ENCODE measurements around the gene C16orf95.
"Not testable (repeated sequence)": the region's sequence is repeated elsewhere in the genome, so short reads cannot be mapped to it uniquely, and the experiment has no call there.

The C16orf95 gene

GRCh38 chr16:87346517-87347060, 29.4 kb upstream of the C16orf95 start:
- no peak for DNase-seq (ENCODE audit: low spot score)

DNA sequence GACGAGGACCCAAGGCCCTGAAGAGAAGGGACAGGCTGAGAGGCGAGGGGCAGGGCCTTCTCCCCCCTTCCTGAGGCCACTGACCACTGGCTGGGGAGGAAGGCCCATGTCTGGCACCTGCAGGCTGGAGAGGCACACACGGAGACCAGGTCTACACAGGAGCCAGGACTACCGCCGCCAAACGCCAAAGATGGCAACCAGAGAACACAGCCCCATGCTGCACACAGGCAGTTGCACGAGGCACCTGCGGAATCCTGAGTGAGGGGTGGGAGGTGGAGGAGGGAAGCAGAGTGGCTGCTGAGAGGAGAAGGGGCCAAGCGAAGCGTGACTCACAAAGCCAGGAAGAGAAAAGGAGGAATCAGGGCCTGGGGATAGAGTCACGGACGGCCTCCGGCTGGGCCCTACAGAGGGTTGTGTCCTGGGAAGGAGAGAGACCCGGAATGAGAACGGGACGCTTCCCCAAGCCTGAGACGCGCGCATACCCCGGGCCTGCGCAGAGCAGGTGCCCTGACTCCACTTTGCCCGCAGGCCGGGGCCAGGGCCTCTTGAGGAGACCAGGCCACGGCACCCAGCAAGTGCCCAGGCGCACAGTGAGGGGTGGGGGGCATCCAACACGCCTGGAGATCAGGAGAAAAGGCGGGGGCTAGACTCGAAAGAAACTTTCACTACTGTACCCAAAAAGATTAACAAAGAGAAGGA, 28.7 kb upstream of the C16orf95 start:
- DNase-seq (ENCODE audit: low spot score) = no peak

DNA sequence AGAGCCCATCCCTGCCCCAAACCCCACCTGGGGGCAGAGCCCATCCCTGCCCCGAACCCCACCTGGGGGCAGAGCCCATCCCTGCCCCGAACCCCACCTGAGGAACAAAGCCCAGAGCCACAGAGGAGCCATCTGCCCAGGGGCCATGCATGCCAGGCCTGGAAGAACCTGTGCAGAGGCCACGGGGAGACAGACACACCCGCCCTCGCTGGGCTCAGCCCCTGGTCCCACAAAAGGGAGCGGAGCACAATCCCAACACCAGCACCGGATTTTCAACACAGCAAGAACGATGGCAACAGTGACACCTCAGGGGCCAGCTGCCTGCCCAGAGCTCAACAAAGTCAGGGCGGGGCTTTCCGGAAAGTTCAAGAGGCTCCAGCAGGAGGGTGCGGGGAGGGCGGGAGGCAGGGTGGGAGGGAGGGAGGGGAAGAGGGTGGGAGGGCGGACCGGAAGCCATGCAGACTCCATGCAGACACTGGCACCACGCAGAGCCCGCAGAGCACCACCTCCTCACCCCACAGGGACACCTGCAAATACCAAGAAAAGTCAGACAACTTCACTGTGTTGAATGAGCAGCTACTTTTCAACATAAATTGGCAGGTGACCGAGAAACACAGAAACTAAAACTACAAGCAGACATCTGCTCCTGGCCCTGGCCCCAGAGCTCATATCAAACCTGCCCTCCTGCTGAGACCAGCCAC, 27.9 kb upstream of the C16orf95 start:
- DNase-seq (ENCODE audit: low spot score) = no peak

GRCh38 chr16:87344165-87344930, 27.2 kb upstream of the C16orf95 start:
- no peak for DNase-seq (ENCODE audit: low spot score)

GRCh38 chr16:87343753-87344050, 26.5 kb upstream of the C16orf95 start:
- DNase-seq (ENCODE audit: low spot score) = no peak

DNA sequence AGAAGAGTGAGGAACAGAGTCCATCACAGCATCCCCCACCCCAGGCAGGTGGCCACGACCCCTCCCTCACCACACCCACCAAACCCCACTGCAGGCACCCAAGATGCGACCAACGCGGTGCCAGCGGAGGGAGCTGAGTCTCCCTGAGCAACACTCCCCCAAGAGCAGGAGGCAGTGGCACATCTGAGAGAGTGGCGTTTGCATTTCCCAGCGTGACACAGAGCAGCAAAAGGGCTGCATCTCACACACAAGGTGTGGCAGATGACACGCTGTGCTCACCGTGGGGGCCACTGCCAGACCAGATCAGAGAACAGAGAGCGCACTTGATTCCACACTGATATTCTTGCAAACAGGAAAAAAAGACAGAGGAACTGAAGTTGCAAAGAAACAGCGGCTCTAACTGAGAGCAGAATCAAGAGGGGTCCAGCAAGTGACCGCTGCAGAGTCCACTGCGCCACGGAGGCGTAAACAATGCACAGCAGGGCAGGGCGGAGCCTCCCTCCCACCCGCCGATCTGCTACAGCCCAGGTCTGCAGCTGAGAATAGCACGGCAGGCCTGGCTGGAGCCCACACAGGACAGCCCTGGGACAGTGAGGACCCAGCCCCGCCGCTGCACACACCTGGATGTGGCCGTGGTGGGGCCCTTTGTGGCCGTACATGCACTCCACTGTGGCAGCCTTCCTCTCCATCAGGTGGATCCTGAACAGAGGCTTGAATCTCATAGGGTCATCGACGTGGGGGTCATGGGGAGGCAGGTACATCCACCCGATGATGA, 26.0 kb upstream of the C16orf95 start:
- DNase-seq (ENCODE audit: low spot score) = no peak

GRCh38 chr16:87342504-87342903, 25.3 kb upstream of the C16orf95 start:
- no peak for DNase-seq (ENCODE audit: low spot score)

- DNase-seq (ENCODE audit: low spot score) = no peak
Observed at GRCh38 chr16:87340198-87340597, 23.0 kb upstream of the C16orf95 start.

- not testable (repeated sequence) for DNase-seq (ENCODE audit: low spot score)
Observed at GRCh38 chr16:87339724-87340105, 22.5 kb upstream of the C16orf95 start.

DNA sequence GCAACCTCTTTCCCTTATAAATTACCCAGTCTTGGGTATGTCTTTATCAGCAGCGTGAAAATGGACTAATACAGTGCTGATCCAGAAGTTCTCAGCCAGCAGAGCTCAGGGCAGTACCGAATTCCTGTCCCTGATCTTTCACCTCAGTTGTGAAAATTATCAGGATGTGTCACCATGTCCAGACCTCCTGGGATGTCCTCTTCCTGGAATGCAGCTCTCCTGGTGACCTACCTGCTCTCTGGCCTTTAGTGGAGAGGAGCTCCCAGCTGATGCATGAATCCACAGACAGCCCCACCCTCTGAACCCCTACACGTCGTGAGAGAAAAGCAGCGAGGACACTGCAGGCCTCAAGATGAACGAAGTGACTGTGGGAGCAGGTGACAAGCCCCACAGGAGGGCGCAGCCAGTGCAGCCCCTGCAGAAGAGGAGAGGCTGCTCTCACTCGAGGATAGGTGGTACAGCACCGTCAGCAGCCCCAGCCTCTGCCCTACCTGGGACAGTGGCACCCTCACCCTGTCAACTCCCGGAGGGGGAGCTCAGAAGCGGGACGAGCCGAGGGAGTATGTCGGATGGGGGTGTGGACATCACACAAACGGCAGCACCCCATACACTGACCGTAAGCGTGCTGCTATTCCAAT, 22.0 kb upstream of the C16orf95 start:
- DNase-seq (ENCODE audit: low spot score) = no peak

DNA sequence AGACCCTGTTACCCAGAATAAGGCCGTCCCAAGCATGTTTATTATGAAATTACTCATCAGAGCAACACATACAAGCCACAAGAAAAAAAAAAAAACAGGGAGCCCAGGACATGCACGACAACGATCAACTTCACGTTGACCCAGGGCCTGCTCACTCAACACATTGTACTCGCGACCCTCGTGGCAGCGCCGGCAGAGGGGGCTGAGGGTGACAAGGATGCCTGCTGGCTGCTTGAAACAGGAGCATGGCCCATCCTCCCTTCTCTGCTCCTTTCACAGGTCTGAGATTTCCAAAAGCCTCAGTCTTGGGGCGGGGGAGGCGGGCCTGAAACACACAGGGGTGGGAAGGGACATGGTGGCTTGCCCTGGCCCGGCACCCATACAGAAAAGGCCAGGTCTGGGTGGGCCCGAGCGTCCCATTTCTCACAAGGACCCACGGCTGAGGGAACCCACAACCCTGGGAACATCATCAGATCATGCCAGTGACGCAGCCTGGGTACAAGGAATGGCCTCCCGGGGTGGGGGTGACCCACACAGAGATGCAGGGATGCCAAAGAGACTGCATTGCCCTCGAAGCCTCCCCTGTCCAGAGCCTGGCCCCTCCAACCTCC, 21.1 kb upstream of the C16orf95 start:
- DNase-seq (ENCODE audit: low spot score) = no peak

- DNase-seq (ENCODE audit: low spot score) = no peak
Observed at GRCh38 chr16:87337262-87337771, 20.1 kb upstream of the C16orf95 start.

GRCh38 chr16:87336434-87337240, 19.4 kb upstream of the C16orf95 start:
- no peak for DNase-seq (ENCODE audit: low spot score)

DNA sequence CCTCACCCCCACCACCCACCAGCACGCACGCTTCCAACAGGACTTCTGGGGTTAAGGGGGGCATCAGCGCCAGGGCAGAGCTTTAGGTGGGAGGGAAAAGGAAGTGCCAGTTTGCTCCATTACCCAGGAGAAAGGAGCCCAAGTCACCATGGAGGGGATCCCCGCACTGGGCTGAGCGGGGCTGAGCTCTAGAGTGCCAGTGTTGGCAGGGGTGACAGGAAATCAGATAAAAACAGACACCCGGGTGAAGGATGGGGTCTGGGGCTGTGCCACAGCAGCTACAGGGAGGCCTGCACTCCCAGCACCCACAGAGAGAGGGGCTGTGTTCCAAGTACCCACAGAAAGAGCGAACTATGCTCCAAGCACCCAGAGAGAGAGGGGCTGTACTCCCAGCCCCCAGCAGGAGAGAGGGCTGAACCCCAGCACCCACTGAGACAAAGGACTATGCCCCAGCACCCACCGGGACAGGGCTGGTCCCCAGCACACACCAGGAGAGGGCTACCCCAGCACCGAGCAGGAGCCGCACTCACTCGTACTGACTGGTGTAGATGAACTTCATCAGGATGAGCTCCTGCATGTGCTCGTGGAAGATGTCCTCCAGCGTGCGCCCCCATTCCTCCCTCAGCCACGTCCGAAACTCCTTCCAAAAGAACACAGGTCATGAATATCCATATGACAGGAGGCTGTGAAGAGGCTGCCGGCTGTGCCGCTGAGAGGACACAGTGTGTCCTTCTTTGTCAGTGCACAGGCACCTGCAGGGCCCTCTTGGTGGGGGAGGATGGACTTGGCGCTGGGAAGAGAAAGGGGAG, 18.6 kb upstream of the C16orf95 start:
- no peak for DNase-seq (ENCODE audit: low spot score)

- DNase-seq (ENCODE audit: low spot score) = no peak
Observed at GRCh38 chr16:87334651-87335624, 17.7 kb upstream of the C16orf95 start.

DNA sequence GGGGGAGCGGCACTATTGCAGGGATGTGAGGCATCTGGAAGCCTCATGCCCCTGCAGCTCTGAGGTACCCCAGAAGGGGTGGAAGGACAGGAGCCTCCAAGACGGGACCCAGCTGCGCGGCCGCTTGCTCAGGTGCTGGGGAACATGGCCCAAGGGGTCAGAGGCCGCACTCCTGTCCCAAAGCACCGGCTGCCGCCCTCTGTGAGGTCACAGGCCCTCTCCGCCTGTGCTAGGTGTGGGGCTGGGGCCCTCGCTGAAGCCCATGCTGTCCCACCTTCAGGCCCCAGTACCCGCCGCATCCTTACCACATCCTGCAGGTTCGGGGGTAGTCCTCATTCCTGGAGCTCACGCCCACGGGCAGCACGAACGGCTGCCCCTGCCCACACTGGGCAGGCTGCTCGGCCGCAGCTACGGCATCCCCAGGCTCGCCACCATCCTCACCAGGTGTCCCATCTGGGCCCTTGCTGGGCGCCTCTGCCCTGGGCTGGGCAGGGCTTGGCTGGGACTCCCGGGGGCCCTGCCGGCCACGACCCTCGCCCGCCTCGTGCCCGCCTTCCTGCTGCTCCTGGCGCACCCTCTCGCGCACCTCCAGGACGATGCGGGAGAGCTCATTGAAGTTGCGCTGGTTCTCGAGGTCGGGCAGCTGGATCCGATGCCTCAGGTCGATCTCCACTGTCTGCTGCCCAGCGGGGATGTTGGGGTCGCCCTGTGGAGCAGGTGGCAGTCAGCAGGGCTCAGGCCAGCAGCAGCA, 16.6 kb upstream of the C16orf95 start:
- DNase-seq (ENCODE audit: low spot score) = no peak

GRCh38 chr16:87333101-87333500, 15.9 kb upstream of the C16orf95 start:
- DNase-seq (ENCODE audit: low spot score) = no peak

All from RKO (cell line).